HG03060 (cell line): ENCODE measurements around the gene MAEL.
A peak's percentile ranks its signal among the peaks of the same experiment; 100 is the strongest.

Experiments used
- ATAC-seq: cut with Tn5 transposase; IDR thresholded peaks from one replicate; pipeline ENCODE4 v1.9.1; 2021; ENCODE audit warnings: low read depth, moderate number of reproducible peaks; ENCODE audit not compliant: unreplicated experiment

MAEL gene

GRCh38 chr1:167052389-167052788 lies 63.3 kb downstream of the MAEL start:
- ATAC-seq, result no peak

- no peak for ATAC-seq
Measured at GRCh38 chr1:167054531-167054930, 65.5 kb downstream of the MAEL start.

- no peak for ATAC-seq
Measured at GRCh38 chr1:167054946-167055630, 66.0 kb downstream of the MAEL start.

- ATAC-seq, result no peak
Measured at GRCh38 chr1:167056529-167057231, 67.6 kb downstream of the MAEL start.

- ATAC-seq, result peak; percentile 59
Measured at GRCh38 chr1:167057241-167057688, 68.2 kb downstream of the MAEL start.

GRCh38 chr1:167059045-167059808 lies 70.1 kb downstream of the MAEL start:
- no peak for ATAC-seq

GRCh38 chr1:167059809-167060107 lies 70.7 kb downstream of the MAEL start:
- no peak for ATAC-seq

GRCh38 chr1:167060141-167061072 lies 71.3 kb downstream of the MAEL start:
- ATAC-seq, result no peak

GRCh38 chr1:167061073-167061464 lies 72.0 kb downstream of the MAEL start:
- ATAC-seq, result no peak

- no peak for ATAC-seq
Measured at GRCh38 chr1:167064621-167065020, 75.5 kb downstream of the MAEL start.

GRCh38 chr1:167065471-167065870 lies 76.4 kb downstream of the MAEL start:
- ATAC-seq, result no peak

- ATAC-seq, result no peak
Measured at GRCh38 chr1:167066333-167067122, 77.4 kb downstream of the MAEL start.

- ATAC-seq, result no peak
Measured at GRCh38 chr1:167067904-167068303, 78.8 kb downstream of the MAEL start.

- ATAC-seq, result no peak
Measured at GRCh38 chr1:167068761-167069160, 79.7 kb downstream of the MAEL start.

- ATAC-seq, result no peak
Measured at GRCh38 chr1:167071286-167071685, 82.2 kb downstream of the MAEL start.
